ENCODE data around the gene TCEANC.

GRCh38 chrX:13700380-13700779 lies 47.4 kb downstream of the TCEANC start:
- TF ChIP-seq NFRKB (IDR thresholded peaks at IDR 0.05) = no peak
- TF ChIP-seq SP1 (IDR thresholded peaks at IDR 0.05) = no peak
- TF ChIP-seq FOXK2 (IDR thresholded peaks at IDR 0.05) = no peak
- no peak for TF ChIP-seq SUZ12 (IDR thresholded peaks at IDR 0.05)
- TF ChIP-seq FOXM1 (IDR thresholded peaks at IDR 0.05; ENCODE audit: borderline replicate concordance) = no peak
- TF ChIP-seq ZNF384 (IDR thresholded peaks at IDR 0.05) = no peak
- no peak for TF ChIP-seq FOXA1 (IDR thresholded peaks at IDR 0.05)
- TF ChIP-seq HDGF (IDR thresholded peaks at IDR 0.05; ENCODE audit: borderline replicate concordance) = no peak
- TF ChIP-seq ARNT (IDR thresholded peaks at IDR 0.05) = no peak
- TF ChIP-seq TARDBP (IDR thresholded peaks at IDR 0.05) = no peak
- TF ChIP-seq ELF4 (IDR thresholded peaks at IDR 0.05) = no peak
- TF ChIP-seq CTBP1 (IDR thresholded peaks at IDR 0.05; ENCODE audit: borderline replicate concordance) = no peak

Data from HEK293T (cell line).